ENCODE data around the gene NELFE.
"Not testable (repeated sequence)": the region's sequence is repeated elsewhere in the genome, so short reads cannot be mapped to it uniquely, and the experiment has no call there.

Gene NELFE

GRCh38 chr6:31947864-31948263, 10.9 kb downstream of the NELFE start:
- Histone ChIP-seq H3K9me3 (ENCODE audit: control insufficient read depth, insufficient read depth, low read depth, low read length) (no peaks in the 10 kb centered on the region), H3K4me3 (ENCODE audit: low read depth, low read length) (no peak overlapping the region), H3K36me3 (ENCODE audit: control insufficient read depth, insufficient read depth, low read length) (peaks cover 24% of the 10 kb centered on the region), H3K27me3 (ENCODE audit: control insufficient read depth, insufficient read depth, low read length) (peaks cover 40% of the 10 kb centered on the region), H3K4me1 (ENCODE audit: control insufficient read depth, insufficient read depth, low read length) (no peaks in the 10 kb centered on the region), H3K9ac (ENCODE audit: low read length) (no peak overlapping the region), H3K27ac (ENCODE audit: low read depth, low read length) (no peak overlapping the region)

GRCh38 chr6:31947070-31947675, 11.6 kb downstream of the NELFE start:
- Histone ChIP-seq H3K4me1 (ENCODE audit: control insufficient read depth, insufficient read depth, low read length) (no peaks in the 10 kb centered on the region), H3K36me3 (ENCODE audit: control insufficient read depth, insufficient read depth, low read length) (peaks cover 17% of the 10 kb centered on the region), H3K27ac (ENCODE audit: low read depth, low read length) (no peak overlapping the region), H3K4me3 (ENCODE audit: low read depth, low read length) (no peak overlapping the region), H3K9ac (ENCODE audit: low read length) (no peak overlapping the region), H3K27me3 (ENCODE audit: control insufficient read depth, insufficient read depth, low read length) (peaks cover 43% of the 10 kb centered on the region), H3K9me3 (ENCODE audit: control insufficient read depth, insufficient read depth, low read depth, low read length) (no peaks in the 10 kb centered on the region)

- H3K4me3 ChIP-seq (ENCODE audit: low read depth, low read length): no peak overlapping the region
Measured at GRCh38 chr6:31946370-31946885, 12.3 kb downstream of the NELFE start.

GRCh38 chr6:31945507-31946369, 13.0 kb downstream of the NELFE start, which contains the start of gene CFB:
Gene CFB (plus strand): TSS chr6:31946095. CDS start chr6:31946222, 127 bp downstream.
- Histone ChIP-seq H3K36me3 (ENCODE audit: control insufficient read depth, insufficient read depth, low read length) (peaks cover 3% of the 10 kb centered on the region; the same call in 1 of the 2 replicates), H3K9me3 (ENCODE audit: control insufficient read depth, insufficient read depth, low read depth, low read length) (no peaks in the 10 kb centered on the region), H3K9ac (ENCODE audit: low read length) (no peak within 1 kb of the TSS), H3K4me1 (ENCODE audit: control insufficient read depth, insufficient read depth, low read length) (no peaks in the 10 kb centered on the region), H3K4me3 (ENCODE audit: low read depth, low read length) (no peak within 1 kb of the TSS), H3K27ac (ENCODE audit: low read depth, low read length) (no peak within 1 kb of the TSS), H3K27me3 (ENCODE audit: control insufficient read depth, insufficient read depth, low read length) (peaks cover 43% of the 10 kb centered on the region)

More at GRCh38 chr6:31946370-31946885, 12.3 kb downstream of the NELFE start:
- Histone ChIP-seq H3K27ac (ENCODE audit: low read depth, low read length) (no peak overlapping the region), H3K27me3 (ENCODE audit: control insufficient read depth, insufficient read depth, low read length) (peaks cover 43% of the 10 kb centered on the region), H3K9ac (ENCODE audit: low read length) (no peak overlapping the region), H3K9me3 (ENCODE audit: control insufficient read depth, insufficient read depth, low read depth, low read length) (no peaks in the 10 kb centered on the region), H3K4me1 (ENCODE audit: control insufficient read depth, insufficient read depth, low read length) (no peaks in the 10 kb centered on the region), H3K36me3 (ENCODE audit: control insufficient read depth, insufficient read depth, low read length) (peaks cover 10% of the 10 kb centered on the region)

GRCh38 chr6:31945154-31945506, 13.6 kb downstream of the NELFE start:
- Histone ChIP-seq H3K9me3 (ENCODE audit: control insufficient read depth, insufficient read depth, low read depth, low read length) (no peaks in the 10 kb centered on the region), H3K27me3 (ENCODE audit: control insufficient read depth, insufficient read depth, low read length) (peaks cover 43% of the 10 kb centered on the region), H3K27ac (ENCODE audit: low read depth, low read length) (no peak overlapping the region), H3K4me3 (ENCODE audit: low read depth, low read length) (no peak overlapping the region), H3K36me3 (ENCODE audit: control insufficient read depth, insufficient read depth, low read length) (peaks cover under 1% of the 10 kb centered on the region; the same call in 1 of the 2 replicates), H3K4me1 (ENCODE audit: control insufficient read depth, insufficient read depth, low read length) (no peaks in the 10 kb centered on the region), H3K9ac (ENCODE audit: low read length) (no peak overlapping the region)

- H3K27ac ChIP-seq (ENCODE audit: low read depth, low read length): no peak overlapping the region
- H3K36me3 ChIP-seq (ENCODE audit: control insufficient read depth, insufficient read depth, low read length): no peaks in the 10 kb centered on the region
- H3K9ac ChIP-seq (ENCODE audit: low read length): no peak overlapping the region
- no peaks in the 10 kb centered on the region for H3K9me3 ChIP-seq (ENCODE audit: control insufficient read depth, insufficient read depth, low read depth, low read length)
- no peaks in the 10 kb centered on the region for H3K4me1 ChIP-seq (ENCODE audit: control insufficient read depth, insufficient read depth, low read length)
- peaks cover 43% of the 10 kb centered on the region for H3K27me3 ChIP-seq (ENCODE audit: control insufficient read depth, insufficient read depth, low read length)
- no peak overlapping the region for H3K4me3 ChIP-seq (ENCODE audit: low read depth, low read length)
Measured at GRCh38 chr6:31943742-31944141, 15.0 kb downstream of the NELFE start.

- no peak overlapping the region for H3K9ac ChIP-seq (ENCODE audit: low read length)
- H3K27me3 ChIP-seq (ENCODE audit: control insufficient read depth, insufficient read depth, low read length): peaks cover 19% of the 10 kb centered on the region; the same call in 1 of the 2 replicates
- no peaks in the 10 kb centered on the region for H3K4me1 ChIP-seq (ENCODE audit: control insufficient read depth, insufficient read depth, low read length)
- no peaks in the 10 kb centered on the region for H3K9me3 ChIP-seq (ENCODE audit: control insufficient read depth, insufficient read depth, low read depth, low read length)
- H3K4me3 ChIP-seq (ENCODE audit: low read depth, low read length): no peak overlapping the region
- no peaks in the 10 kb centered on the region for H3K36me3 ChIP-seq (ENCODE audit: control insufficient read depth, insufficient read depth, low read length)
- H3K27ac ChIP-seq (ENCODE audit: low read depth, low read length): no peak overlapping the region
Measured at GRCh38 chr6:31940256-31940664, 18.5 kb downstream of the NELFE start.

GRCh38 chr6:31935823-31936222, 22.9 kb downstream of the NELFE start:
- no peaks in the 10 kb centered on the region for H3K36me3 ChIP-seq (ENCODE audit: control insufficient read depth, insufficient read depth, low read length)
- no peak overlapping the region for H3K9ac ChIP-seq (ENCODE audit: low read length)
- H3K27me3 ChIP-seq (ENCODE audit: control insufficient read depth, insufficient read depth, low read length): no peaks in the 10 kb centered on the region; the same call in 1 of the 2 replicates
- H3K4me1 ChIP-seq (ENCODE audit: control insufficient read depth, insufficient read depth, low read length): no peaks in the 10 kb centered on the region
- peaks cover 5% of the 10 kb centered on the region for H3K9me3 ChIP-seq (ENCODE audit: control insufficient read depth, insufficient read depth, low read depth, low read length)
- H3K4me3 ChIP-seq (ENCODE audit: low read depth, low read length): no peak overlapping the region
- no peak overlapping the region for H3K27ac ChIP-seq (ENCODE audit: low read depth, low read length)

- H3K27ac ChIP-seq (ENCODE audit: low read depth, low read length): no peak overlapping the region
- H3K36me3 ChIP-seq (ENCODE audit: control insufficient read depth, insufficient read depth, low read length): no peaks in the 10 kb centered on the region
- no peak overlapping the region for H3K9ac ChIP-seq (ENCODE audit: low read length)
- H3K4me1 ChIP-seq (ENCODE audit: control insufficient read depth, insufficient read depth, low read length): no peaks in the 10 kb centered on the region
- H3K9me3 ChIP-seq (ENCODE audit: control insufficient read depth, insufficient read depth, low read depth, low read length): peaks cover 5% of the 10 kb centered on the region
- no peak overlapping the region for H3K4me3 ChIP-seq (ENCODE audit: low read depth, low read length)
- H3K27me3 ChIP-seq (ENCODE audit: control insufficient read depth, insufficient read depth, low read length): no peaks in the 10 kb centered on the region; the same call in 1 of the 2 replicates
Measured at GRCh38 chr6:31935021-31935420, 23.8 kb downstream of the NELFE start.

GRCh38 chr6:31933537-31933936, 25.2 kb downstream of the NELFE start:
- H3K27ac ChIP-seq (ENCODE audit: low read depth, low read length): no peak overlapping the region
- peaks cover 5% of the 10 kb centered on the region for H3K9me3 ChIP-seq (ENCODE audit: control insufficient read depth, insufficient read depth, low read depth, low read length)
- H3K36me3 ChIP-seq (ENCODE audit: control insufficient read depth, insufficient read depth, low read length): no peaks in the 10 kb centered on the region
- H3K9ac ChIP-seq (ENCODE audit: low read length): no peak overlapping the region
- H3K4me1 ChIP-seq (ENCODE audit: control insufficient read depth, insufficient read depth, low read length): no peaks in the 10 kb centered on the region
- H3K27me3 ChIP-seq (ENCODE audit: control insufficient read depth, insufficient read depth, low read length): no peaks in the 10 kb centered on the region; the same call in 1 of the 2 replicates
- no peak overlapping the region for H3K4me3 ChIP-seq (ENCODE audit: low read depth, low read length)

GRCh38 chr6:31932137-31932536, 26.6 kb downstream of the NELFE start:
- not testable (repeated sequence) for H3K27ac ChIP-seq (ENCODE audit: low read depth, low read length); H3K36me3 ChIP-seq (ENCODE audit: control insufficient read depth, insufficient read depth, low read length); H3K4me1 ChIP-seq (ENCODE audit: control insufficient read depth, insufficient read depth, low read length); H3K9me3 ChIP-seq (ENCODE audit: control insufficient read depth, insufficient read depth, low read depth, low read length); H3K9ac ChIP-seq (ENCODE audit: low read length); H3K4me3 ChIP-seq (ENCODE audit: low read depth, low read length); H3K27me3 ChIP-seq (ENCODE audit: control insufficient read depth, insufficient read depth, low read length)

Measured in HUES6 (cell line).